ENCODE measurements around the gene ETV3.
A peak's percentile ranks its signal among the peaks of the same experiment; 100 is the strongest.

Gene ETV3

DNA sequence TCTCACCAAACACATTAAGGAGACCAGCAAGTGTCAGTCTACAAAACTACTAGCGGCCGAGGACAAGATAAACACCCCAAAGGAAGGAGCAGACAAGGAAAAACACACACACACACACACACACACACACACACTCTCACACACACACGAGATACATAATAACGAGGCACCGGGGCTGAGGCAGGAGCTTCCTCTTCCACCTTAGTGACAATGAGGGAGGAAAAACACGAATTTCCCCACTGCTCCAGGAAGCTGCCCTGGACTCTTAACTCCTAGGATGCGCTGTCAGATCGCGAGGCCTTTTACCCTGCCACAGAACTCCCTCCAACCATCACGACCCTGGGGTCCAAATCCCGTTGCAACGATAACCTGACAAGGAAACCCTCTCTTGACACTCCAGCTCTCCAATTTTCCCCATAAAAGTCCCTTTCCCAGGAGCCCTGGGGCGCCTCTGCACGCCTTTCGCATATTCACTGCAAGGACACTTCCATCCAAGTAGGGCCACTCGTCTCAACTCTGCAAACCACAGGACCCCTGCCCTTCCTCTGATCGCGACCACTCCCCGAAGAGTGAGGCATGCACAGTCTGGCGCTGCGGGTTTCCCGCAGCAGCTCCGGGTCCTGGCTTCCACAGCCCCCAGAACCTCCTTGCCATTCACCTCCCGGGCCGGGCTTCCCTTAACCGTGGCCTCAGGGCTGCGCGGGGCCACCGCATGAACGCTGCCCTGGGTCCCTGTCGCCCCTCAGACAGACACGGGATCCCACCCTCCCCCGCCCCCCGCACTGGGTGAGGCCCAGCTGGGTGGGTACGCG, 581 bp downstream of the ETV3 start:
- DNase-seq = peak; percentile 57

GRCh38 chr1:157137046-157137407, 1.2 kb downstream of the ETV3 start:
- DNase-seq = no peak

DNA sequence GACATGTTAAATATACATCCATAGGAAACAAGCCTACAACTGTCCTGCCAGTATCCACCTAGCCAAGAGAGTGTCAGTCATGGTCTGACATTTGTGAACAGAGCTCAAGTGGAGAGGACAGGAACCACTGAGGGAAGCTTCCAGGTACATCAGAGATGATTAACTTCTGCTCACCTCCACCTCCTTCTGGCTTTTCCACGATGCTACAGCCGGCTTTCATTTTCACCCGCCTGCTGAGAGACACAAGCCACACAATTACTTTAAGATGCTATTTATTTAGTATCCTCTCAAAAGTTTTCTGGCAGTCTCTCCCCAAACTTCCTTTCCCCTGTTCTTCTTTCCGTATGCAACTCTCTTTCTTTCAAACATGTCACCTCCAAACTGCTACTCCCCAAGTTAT, 2.1 kb downstream of the ETV3 start:
- no peak for DNase-seq

- peak; percentile 62 for DNase-seq
Observed at GRCh38 chr1:157135646-157136045, 2.5 kb downstream of the ETV3 start.

GRCh38 chr1:157135070-157135469, 3.1 kb downstream of the ETV3 start:
- no peak for DNase-seq

- DNase-seq = no peak
Observed at GRCh38 chr1:157134442-157134841, 3.8 kb downstream of the ETV3 start.

DNA sequence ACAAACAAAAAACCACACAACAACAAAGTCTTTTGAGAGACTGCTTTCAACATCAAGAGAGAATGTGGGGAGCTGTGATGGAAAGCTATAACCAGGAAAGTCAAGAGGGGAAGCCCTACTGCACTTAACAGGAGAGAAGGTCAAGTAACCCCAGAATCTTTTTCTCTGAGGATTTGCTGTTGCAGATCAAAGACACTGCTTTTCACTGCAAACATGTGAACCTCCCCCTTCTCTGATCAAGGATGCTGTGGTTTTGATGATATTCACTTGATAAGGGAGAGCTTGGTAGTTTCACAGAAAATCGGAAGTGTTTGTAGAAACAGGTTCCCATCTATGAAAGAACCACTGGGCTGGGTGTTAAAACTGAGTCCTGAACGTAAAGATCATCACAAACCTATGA, 4.8 kb downstream of the ETV3 start:
- DNase-seq = peak; percentile 56

DNA sequence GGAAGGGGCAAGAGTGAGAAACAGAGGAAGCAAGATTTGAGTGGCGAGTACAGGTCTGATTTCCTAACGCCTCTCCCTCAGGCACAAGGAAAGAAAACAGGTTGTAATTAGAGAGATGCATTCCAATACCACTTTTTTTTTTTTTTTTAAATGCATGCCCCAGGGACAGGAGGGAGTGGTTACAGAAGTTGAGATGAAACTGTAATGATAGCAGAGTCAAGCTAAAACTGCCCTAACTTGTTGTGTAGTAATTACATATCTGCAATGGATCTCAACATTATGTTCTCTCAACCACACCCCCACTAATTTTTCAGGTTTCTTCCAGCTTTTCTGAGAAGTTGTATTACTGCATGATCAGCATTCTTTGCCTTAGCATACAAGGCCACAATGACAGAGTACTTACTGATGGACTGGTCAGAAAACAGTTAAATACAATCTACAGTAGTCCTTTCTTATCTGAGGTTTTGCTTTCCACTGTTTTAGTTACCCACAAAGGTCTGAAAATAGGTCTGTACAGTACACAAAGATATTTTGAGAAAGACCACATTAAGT, 5.5 kb downstream of the ETV3 start:
- peak; percentile 66 for DNase-seq

DNA sequence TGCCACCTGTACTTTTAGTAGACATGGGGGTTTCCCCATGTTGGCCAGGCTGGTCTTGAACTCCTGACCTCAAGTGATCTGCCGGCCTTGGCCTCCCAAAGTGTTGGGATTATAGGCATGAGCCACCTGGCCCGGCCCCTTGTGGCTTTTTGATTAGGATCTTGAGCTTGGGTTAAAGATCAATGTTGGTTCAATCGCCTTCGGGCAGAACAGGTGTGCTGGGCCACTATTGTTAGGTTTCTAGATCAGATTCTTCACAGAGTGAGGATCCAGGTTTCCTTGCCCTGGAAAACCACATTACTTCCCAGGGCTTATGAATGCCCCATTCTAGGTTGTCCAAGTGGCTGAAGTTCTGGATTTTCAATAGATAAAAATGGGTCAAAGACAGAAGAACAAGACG, 6.1 kb downstream of the ETV3 start:
- DNase-seq = no peak

GRCh38 chr1:157131281-157131680, 6.9 kb downstream of the ETV3 start:
- peak; percentile 32 for DNase-seq

- peak; percentile 39 for DNase-seq
Observed at GRCh38 chr1:157124855-157125254, 13.3 kb downstream of the ETV3 start.

DNA sequence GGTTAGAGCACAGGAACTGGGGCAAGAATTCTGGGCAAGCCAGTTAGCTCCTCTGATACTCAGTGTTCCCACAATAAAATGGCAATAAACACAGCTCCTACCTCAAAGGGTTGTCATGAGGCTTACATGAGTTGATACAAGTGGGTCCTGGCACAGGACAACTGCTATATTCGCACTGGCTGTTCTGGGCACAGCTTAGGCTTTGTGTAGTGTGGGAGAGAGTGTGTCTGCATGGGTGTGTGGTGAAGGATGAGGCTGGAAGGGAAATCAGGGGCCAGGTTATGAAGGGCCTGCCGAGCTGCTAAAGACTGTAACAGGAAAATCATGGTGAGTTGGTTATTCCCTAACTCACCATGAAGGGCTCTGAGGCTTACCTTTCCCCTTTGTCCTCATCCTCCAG, 18.7 kb downstream of the ETV3 start:
- no peak for DNase-seq

- no peak for DNase-seq
Observed at GRCh38 chr1:157119008-157119407, 19.2 kb downstream of the ETV3 start.

GRCh38 chr1:157117527-157118057, 20.6 kb downstream of the ETV3 start:
- no peak for DNase-seq

GRCh38 chr1:157116737-157117103, 21.5 kb downstream of the ETV3 start:
- no peak for DNase-seq

DNA sequence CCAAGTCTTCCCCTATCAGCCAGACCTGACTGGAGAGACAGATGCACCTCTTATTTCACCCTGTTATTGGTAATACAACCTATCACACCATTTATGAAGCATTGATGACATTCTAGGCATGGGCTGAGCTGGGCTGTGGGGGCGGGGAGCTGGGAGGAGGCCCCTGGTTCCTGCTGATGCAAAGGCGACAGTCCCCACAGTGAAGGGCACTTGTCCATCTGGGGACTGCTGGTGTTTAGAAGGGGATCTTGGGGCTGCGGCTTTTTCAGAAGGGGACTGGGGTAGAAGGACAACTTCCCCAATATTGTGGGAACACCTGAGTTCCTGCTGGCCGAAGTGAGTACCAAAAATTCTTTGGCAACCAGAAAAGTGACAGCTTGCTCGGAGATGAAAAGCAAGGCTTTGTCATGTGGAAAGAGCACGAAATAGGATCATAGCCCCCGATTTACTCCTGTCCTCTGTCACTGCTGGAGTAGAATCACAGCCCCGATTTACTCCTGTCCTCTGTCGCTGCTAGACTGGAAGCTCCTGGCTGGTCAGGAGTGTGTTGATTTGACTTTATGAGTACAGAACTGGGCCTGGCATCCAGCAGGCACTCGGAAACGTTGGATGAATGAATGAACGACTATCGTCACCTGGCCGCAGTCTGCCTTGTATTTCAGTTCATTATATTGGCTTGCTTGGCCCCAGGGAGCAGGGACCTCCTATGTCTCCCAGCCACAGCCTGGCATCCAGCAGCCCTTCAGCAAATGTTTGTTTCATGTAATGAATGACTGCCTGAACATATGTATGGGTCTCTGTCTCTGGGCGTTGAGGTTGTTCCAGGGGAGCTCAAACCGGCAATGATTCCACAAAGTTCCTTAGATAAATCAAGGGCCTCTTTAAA, 22.1 kb downstream of the ETV3 start:
- no peak for DNase-seq

- DNase-seq = no peak
Observed at GRCh38 chr1:157115429-157115838, 22.8 kb downstream of the ETV3 start.

DNA sequence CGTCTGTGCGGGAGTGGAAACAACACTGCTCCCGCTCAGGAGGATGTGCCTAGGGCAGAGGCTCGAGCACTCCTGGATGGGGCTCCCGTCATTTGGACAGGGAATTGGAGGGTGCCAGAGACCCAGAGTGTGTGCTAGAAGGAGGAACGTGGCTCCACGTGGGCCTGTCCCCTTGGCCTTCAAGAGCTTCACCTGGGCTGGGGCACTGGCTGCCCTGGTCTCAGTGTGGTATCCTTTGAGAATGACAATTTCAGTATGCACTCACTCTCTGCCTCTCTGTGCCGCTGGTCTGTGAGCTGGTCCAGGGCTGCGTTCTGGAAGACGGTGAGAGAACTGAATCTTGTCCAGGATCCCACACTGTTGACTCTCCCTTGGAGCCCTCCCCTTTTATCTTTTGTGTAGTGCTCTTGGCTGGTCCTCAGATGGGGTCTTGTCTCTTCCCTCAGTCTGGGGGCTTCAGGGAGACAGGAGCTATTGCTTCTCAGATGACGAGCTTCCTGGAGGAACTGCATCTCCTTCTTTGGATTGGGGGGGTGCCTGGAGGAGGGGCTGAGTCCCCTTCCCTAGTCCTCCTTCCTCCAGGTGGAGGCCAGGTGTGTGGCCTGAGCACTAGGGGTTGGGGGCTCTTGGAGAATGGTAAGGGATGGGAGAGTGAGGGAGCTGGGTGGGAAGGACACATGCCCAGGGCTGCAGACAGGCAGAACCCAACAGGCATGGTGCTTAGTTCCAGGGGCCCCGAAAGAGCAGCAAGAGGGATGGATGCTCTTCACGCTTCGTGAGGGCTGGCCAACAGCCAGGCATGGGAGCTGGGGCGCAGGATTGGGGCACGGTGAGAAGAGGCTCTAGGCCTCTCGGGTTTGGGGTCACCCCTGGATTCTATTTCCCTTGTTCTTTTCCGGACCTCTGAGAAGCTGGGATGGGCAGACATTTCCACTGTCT, 23.7 kb downstream of the ETV3 start:
- no peak for DNase-seq

DNA sequence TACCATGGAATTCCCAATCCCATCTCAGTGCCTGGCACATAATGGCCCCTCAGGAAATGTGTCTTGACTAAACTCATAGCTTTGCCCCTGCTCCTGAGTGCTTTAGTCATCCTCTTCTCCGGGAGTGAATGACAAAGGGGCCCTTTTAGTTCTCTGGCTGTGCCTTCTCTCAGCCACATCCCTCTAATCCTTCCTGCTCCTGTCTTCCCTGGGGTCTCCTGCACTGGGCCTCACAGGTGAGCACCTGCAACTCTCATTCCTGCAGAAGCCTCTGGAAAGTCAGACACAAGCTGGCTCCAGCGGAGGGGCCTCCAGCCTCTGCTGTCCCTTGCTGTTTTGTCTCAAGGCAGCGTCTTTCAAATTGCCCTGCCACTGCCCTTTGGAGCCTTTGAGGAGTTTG, 24.6 kb downstream of the ETV3 start:
- DNase-seq = no peak

GRCh38 chr1:157113106-157113505, 25.1 kb downstream of the ETV3 start:
- DNase-seq = no peak

DNA sequence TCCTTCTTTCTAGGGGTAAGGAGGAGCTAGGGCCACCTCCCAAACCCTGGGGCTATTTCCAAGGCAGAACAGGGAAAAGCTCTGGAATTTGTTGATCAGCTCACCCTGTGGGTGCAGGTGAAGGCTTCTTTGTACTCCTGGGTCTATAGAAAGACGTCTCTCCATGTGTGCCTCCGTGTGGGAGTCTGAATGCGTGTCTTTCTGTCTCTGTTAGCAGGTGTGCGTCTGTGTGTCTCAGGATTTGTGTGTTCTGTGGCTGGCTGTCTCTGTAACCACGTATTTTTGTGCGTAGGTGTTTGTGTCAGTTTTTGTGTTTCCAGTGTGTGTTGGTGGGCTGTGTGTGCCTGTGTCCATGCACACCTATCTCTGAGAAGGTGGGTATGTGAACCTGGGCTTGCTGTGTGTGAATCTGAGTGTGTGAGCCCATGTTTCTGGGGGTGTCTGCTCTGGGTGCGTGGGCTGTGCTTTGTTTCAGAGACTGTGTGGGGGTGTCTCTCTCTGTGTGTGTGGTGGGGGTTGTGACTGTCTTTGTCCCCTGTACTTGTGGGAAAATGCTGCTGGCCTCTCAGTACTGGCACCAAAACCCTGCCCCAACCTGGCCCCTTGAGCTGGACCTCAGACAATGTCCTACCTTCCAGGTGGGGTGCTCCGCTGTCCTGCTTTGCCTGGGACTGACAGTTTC, 25.9 kb downstream of the ETV3 start:
- no peak for DNase-seq

Measured in hematopoietic multipotent progenitor cell treated with erythropoietin and hydrocortisone succinate and interleukin-3 and kit ligand, for 6 days (in vitro differentiated cells).